Neural cell (in vitro differentiated cells): ENCODE measurements around the gene CDRT4.

ENCODE experiments used
- CTCF ChIP-seq: fragments of 450-650 bp; IDR thresholded peaks from 2 replicates; pipeline ENCODE4 v1.5.1; 2014; ENCODE audit warnings: antibody characterized with exemption, mild to moderate bottlenecking, moderate library complexity; ENCODE audit not compliant: poor library complexity, severe bottlenecking
- POLR2AphosphoS5 ChIP-seq: IDR thresholded peaks from 2 replicates; pipeline ENCODE4 v1.6.1; 2012

DNA sequence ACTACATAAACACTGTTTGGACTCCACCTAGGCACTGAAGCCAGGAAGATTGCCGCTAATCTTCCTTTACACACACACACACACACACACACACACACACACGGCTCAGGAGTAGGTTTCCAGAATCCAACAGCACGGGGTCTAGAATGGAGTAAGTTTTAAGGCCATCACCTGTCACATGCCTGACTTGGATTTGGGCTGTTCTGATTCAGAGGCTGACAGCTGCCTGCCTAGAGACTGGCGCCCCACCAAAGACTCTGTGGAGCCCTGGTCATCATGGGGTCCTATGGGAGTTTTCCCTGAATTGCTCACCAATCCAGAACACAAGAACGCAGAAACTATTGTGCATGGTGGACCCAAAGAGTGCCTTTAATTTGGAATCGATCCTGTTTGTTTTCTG, 10.9 kb downstream of the CDRT4 start:
- no peak for TF ChIP-seq CTCF
- TF ChIP-seq POLR2AphosphoS5: no peak
